GM18499 (cell line): ENCODE data around the gene SLC30A9.
A peak's percentile ranks its signal among the peaks of the same experiment; 100 is the strongest.

ENCODE experiments used
- ATAC-seq: cut with Tn5 transposase; IDR thresholded peaks from one replicate; pipeline ENCODE4 v1.9.1; 2021; ENCODE audit warnings: moderate number of reproducible peaks; ENCODE audit not compliant: insufficient read depth, unreplicated experiment

Gene SLC30A9

GRCh38 chr4:41990365-41991111 lies at the start of gene SLC30A9:
TSS of gene SLC30A9 (plus strand) at chr4:41990530. CDS start at chr4:41990652, 122 bp downstream.
- peak; percentile 96 for ATAC-seq

GRCh38 chr4:41940834-41941233 lies 49.5 kb upstream of the SLC30A9 start:
- ATAC-seq, result no peak

DNA sequence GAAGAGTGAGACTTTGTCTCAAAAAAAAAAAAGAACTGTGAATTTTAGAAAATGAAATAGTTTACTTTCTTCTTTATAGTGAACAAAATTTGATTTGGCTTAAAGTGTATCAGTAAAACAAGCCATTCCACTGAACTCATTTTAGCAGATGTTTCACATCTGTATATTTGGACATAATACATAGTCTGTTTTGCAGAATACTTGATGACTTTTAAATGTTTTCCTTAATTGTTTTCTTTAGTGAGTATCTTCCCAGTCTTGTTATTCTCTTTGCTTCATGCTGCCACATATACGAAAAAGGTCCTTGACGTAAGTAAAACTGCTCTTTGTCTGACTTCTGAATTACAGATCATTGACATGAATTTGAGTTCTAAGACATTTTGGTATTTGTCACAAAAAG lies 46.8 kb upstream of the SLC30A9 start:
- ATAC-seq, result no peak

- ATAC-seq, result no peak
Measured at GRCh38 chr4:41944089-41944488, 46.2 kb upstream of the SLC30A9 start.

DNA sequence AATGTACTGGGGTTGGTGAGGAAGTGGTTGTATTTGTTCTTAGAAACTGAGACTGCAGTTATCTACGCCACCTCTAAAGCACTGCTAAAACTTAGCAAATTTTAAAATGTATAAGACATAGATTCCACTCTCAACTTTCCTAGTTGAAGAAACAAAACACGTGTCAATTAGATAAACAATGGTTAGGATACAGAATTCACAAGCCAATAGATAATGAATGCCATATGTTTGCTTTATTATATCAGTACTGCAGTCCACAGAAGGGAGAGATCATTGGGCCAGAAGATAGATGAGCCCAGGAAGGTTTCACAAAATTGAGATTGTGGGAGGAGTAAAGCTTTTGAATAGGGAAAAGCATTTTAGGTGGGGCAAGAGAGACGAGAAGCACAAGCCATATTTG lies 40.8 kb upstream of the SLC30A9 start:
- ATAC-seq, result no peak

GRCh38 chr4:41957634-41958033 lies 32.7 kb upstream of the SLC30A9 start:
- ATAC-seq, result no peak

GRCh38 chr4:41963105-41963504 lies 27.2 kb upstream of the SLC30A9 start:
- no peak for ATAC-seq

GRCh38 chr4:41964401-41964800 lies 25.9 kb upstream of the SLC30A9 start:
- ATAC-seq, result no peak

DNA sequence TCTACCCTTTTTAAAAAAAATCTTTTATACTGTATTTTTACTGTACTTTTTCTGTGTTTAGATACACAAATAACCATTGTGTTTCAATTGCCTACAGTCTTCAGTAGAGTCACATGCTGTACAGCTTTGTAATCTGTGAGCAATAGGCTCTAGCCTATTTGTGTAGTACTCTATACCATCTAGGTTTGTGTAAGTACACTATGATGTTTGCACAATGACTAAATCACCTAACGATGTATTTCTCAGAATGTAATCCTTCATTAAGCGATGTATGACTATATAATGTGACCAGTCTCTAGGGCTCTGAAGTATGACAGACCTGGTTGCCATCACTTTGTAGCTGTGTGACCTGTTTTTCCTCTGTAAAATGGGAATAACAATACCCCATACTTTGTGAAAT lies 22.9 kb upstream of the SLC30A9 start:
- ATAC-seq, result no peak

GRCh38 chr4:41969671-41970070 lies 20.7 kb upstream of the SLC30A9 start:
- ATAC-seq, result no peak

DNA sequence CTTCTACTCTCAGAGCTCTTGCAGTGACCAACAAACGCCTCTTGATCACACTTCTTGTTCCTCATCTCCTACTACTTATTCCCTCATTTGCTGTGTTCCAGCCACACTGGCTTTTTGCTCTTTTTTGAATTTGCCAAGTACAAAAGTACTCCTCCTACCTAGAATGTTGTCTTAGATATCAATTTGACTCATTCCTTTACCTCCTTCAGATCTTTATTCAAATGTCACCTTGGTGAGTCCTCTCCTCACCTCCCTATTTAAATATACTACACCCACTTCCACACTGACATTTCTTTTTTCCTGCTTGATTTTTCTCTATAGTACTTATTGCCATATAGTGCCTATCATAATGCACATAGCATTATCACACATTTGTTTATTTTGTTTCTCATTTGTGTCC lies 15.0 kb upstream of the SLC30A9 start:
- no peak for ATAC-seq

GRCh38 chr4:41976775-41977516 lies 13.4 kb upstream of the SLC30A9 start:
- ATAC-seq, result no peak

- ATAC-seq, result no peak
Measured at GRCh38 chr4:41977709-41978108, 12.6 kb upstream of the SLC30A9 start.

- no peak for ATAC-seq
Measured at GRCh38 chr4:41981456-41981855, 8.9 kb upstream of the SLC30A9 start, which contains the start of gene DCAF4L1. TSS of gene DCAF4L1 (plus strand) at chr4:41981756. CDS start at chr4:41981793, 37 bp downstream.

GRCh38 chr4:41982716-41983115 lies 7.6 kb upstream of the SLC30A9 start:
- no peak for ATAC-seq

DNA sequence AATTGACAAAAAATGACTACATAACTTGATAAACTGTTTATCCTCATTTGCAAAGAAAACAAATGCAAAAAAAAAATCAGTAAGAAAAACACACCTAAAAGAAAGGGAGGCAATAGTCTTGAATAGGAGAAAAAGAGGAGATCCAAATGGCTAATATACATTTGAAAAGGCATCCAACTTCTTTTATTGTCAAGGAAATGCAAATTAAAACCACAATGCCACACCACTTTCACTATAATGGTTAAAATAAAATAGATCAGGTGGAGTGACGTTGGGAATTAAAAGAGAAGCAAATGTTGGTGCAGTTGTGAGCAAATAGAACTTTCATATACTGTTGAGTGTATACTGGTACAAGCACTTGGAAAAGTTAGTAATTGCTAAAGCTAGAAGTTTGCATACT lies 5.2 kb upstream of the SLC30A9 start:
- no peak for ATAC-seq

DNA sequence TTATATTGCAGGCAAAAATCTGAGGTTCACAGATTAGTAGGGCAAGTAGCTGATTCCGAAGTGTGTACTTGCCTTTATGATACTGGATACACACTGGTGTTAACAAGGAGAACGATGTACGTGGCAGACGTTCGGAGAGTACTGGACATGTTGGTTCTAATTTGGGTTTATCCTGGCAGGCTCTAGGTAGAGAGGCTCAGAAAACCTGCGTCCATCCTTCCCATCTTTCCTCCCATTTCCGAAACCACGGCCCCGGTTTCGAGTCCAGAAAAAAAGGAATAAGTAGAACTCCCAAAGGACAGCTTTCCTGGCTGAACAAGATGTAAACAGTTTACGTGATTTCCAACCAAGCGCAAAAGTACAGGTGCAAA lies 351 bp upstream of the SLC30A9 start:
- peak; percentile 7 for ATAC-seq

GRCh38 chr4:41991916-41992767 lies 1.8 kb downstream of the SLC30A9 start:
- no peak for ATAC-seq

DNA sequence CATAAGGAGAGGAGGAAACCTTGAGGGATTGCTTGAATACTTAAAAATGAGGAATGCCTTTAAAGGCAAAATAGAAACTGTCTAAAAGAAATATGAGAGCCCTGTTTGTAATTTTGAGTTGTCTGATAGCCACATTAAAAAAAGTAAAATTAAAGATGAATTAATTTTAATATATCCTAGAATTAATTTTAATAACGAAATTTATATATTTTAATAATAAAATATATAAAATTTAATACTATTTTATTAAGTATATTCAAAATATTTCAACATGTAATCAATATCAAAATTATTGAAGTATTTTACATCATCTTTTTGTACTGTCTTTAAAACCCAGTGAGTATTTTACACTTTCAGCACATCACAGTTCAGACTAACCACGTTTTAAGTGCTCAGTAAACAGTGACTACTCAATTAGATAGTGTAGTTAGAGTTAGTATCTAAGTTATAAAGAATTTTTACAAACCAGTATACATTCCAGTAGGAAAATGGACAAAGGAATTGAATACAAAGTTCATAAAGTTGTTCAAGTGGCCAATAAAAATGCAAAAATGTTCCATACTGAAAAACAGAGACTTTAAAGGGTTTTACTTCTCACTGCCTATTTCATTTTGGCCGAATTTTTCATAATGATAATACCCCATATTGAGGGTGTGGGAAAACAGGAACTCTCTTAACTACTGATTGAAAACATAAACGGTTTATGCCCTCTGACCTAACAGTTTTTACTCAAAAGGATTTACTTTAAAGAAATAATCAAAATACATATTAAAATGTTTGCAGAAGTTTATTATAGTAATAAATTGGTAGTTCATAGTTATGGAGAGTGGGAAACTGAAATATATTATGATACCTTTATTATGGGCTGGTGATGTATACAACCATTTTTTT lies 2.9 kb downstream of the SLC30A9 start:
- no peak for ATAC-seq

GRCh38 chr4:41994461-41994985 lies 4.2 kb downstream of the SLC30A9 start:
- no peak for ATAC-seq
